B cell (primary cell): ENCODE results near the gene CLN5.

Experiments used
- CTCF ChIP-seq: fragments of 200-600 bp; IDR thresholded peaks from one replicate; pipeline ENCODE4 v1.8.0; 2022; ENCODE audit warnings: antibody characterized with exemption, mild to moderate bottlenecking
- EZH2 ChIP-seq: IDR thresholded peaks from 2 replicates; pipeline ENCODE4 v1.6.1; 2012; ENCODE audit warnings: borderline replicate concordance, low read depth, mild to moderate bottlenecking, moderate library complexity, low read length; ENCODE audit not compliant: insufficient read depth, poor library complexity, severe bottlenecking

GRCh38 chr13:77038907-77039480, 47.1 kb downstream of the CLN5 start:
- TF ChIP-seq EZH2 (no peak), CTCF (no peak)
